ENCODE measurements around the gene MYO1B. TPM values are rescaled to one million over a fixed set of nuclear protein-coding genes. Genes with fewer than 3 reads are reported as not detected.

The MYO1B gene
- total and polyA plus RNA-seq, 2 experiments from 2014 or later, result 26.4 to 70.6 TPM

GRCh38 chr2:191218292-191218898 lies 26.8 kb upstream of the MYO1B start:
- DNase-seq (ENCODE audit: low spot score) (peak; percentile 94), ATAC-seq (peak; percentile 99)
- H3K4me3 ChIP-seq, result no peak overlapping the region
- no peaks in the 10 kb centered on the region for H3K4me1 ChIP-seq (ENCODE audit: insufficient read depth)
- no peaks in the 10 kb centered on the region for H3K27me3 ChIP-seq (ENCODE audit: insufficient read depth)
- no peak overlapping the region for H3K4me2 ChIP-seq
- H3K27ac Mint-ChIP-seq, result peak overlapping the region; percentile 47; the same call in 1 of the 2 replicates
- no peak for TF ChIP-seq ZNF114 (CRISPR knock-in tag; IDR thresholded peaks at IDR 0.05)
- no peak for TF ChIP-seq NANOG (IDR thresholded peaks at IDR 0.05; ENCODE audit: borderline replicate concordance)
- no peak for TF ChIP-seq STAT1 (IDR thresholded peaks at IDR 0.05; ENCODE audit: unreplicated experiment)
- no peak for TF ChIP-seq REST (IDR thresholded peaks at IDR 0.05; ENCODE audit: unreplicated experiment)
- TF ChIP-seq EZH2 (IDR thresholded peaks at IDR 0.05; ENCODE audit: low read depth, unreplicated experiment), result no peak
- TF ChIP-seq, protein P1, sequence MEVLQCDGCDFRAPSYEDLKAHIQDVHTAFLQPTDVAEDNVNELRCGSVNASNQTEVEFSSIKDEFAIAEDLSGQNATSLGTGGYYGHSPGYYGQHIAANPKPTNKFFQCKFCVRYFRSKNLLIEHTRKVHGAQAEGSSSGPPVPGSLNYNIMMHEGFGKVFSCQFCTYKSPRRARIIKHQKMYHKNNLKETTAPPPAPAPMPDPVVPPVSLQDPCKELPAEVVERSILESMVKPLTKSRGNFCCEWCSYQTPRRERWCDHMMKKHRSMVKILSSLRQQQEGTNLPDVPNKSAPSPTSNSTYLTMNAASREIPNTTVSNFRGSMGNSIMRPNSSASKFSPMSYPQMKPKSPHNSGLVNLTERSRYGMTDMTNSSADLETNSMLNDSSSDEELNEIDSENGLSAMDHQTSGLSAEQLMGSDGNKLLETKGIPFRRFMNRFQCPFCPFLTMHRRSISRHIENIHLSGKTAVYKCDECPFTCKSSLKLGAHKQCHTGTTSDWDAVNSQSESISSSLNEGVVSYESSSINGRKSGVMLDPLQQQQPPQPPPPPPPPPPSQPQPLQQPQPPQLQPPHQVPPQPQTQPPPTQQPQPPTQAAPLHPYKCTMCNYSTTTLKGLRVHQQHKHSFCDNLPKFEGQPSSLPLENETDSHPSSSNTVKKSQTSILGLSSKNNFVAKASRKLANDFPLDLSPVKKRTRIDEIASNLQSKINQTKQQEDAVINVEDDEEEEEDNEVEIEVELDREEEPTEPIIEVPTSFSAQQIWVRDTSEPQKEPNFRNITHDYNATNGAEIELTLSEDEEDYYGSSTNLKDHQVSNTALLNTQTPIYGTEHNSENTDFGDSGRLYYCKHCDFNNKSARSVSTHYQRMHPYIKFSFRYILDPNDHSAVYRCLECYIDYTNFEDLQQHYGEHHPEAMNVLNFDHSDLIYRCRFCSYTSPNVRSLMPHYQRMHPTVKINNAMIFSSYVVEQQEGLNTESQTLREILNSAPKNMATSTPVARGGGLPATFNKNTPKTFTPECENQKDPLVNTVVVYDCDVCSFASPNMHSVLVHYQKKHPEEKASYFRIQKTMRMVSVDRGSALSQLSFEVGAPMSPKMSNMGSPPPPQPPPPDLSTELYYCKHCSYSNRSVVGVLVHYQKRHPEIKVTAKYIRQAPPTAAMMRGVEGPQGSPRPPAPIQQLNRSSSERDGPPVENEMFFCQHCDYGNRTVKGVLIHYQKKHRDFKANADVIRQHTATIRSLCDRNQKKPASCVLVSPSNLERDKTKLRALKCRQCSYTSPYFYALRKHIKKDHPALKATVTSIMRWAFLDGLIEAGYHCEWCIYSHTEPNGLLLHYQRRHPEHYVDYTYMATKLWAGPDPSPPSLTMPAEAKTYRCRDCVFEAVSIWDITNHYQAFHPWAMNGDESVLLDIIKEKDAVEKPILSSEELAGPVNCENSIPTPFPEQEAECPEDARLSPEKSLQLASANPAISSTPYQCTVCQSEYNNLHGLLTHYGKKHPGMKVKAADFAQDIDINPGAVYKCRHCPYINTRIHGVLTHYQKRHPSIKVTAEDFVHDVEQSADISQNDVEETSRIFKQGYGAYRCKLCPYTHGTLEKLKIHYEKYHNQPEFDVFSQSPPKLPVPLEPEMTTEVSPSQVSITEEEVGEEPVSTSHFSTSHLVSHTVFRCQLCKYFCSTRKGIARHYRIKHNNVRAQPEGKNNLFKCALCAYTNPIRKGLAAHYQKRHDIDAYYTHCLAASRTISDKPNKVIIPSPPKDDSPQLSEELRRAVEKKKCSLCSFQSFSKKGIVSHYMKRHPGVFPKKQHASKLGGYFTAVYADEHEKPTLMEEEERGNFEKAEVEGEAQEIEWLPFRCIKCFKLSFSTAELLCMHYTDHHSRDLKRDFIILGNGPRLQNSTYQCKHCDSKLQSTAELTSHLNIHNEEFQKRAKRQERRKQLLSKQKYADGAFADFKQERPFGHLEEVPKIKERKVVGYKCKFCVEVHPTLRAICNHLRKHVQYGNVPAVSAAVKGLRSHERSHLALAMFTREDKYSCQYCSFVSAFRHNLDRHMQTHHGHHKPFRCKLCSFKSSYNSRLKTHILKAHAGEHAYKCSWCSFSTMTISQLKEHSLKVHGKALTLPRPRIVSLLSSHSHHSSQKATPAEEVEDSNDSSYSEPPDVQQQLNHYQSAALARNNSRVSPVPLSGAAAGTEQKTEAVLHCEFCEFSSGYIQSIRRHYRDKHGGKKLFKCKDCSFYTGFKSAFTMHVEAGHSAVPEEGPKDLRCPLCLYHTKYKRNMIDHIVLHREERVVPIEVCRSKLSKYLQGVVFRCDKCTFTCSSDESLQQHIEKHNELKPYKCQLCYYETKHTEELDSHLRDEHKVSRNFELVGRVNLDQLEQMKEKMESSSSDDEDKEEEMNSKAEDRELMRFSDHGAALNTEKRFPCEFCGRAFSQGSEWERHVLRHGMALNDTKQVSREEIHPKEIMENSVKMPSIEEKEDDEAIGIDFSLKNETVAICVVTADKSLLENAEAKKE (CRISPR knock-in tag; IDR thresholded peaks at IDR 0.05), result no peak
- TF ChIP-seq, protein P2, sequence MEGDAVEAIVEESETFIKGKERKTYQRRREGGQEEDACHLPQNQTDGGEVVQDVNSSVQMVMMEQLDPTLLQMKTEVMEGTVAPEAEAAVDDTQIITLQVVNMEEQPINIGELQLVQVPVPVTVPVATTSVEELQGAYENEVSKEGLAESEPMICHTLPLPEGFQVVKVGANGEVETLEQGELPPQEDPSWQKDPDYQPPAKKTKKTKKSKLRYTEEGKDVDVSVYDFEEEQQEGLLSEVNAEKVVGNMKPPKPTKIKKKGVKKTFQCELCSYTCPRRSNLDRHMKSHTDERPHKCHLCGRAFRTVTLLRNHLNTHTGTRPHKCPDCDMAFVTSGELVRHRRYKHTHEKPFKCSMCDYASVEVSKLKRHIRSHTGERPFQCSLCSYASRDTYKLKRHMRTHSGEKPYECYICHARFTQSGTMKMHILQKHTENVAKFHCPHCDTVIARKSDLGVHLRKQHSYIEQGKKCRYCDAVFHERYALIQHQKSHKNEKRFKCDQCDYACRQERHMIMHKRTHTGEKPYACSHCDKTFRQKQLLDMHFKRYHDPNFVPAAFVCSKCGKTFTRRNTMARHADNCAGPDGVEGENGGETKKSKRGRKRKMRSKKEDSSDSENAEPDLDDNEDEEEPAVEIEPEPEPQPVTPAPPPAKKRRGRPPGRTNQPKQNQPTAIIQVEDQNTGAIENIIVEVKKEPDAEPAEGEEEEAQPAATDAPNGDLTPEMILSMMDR (conservative IDR thresholded peaks at IDR 0.05; ENCODE audit: low read depth in 2 of 2), result peak; percentile 91 to 96
- TF ChIP-seq CREB1 (CRISPR knock-in tag; IDR thresholded peaks at IDR 0.05; ENCODE audit: low read depth), result 0 out of 2 replicates have a peak, but pooled peaks have one; percentile 12
- TF ChIP-seq POLR2AphosphoS5 (IDR thresholded peaks at IDR 0.05; ENCODE audit: low read depth), result no peak
- TF ChIP-seq ETS1 (IDR thresholded peaks at IDR 0.05), result no peak
- no peak for TF ChIP-seq EZH2phosphoT487 (IDR thresholded peaks at IDR 0.05; ENCODE audit: unreplicated experiment)
- no peak for TF ChIP-seq JUNB (IDR thresholded peaks at IDR 0.05; ENCODE audit: unreplicated experiment)
- peaks cover 11% of the 10 kb centered on the region for H3K4me1 Mint-ChIP-seq
- no peak overlapping the region for H3K27ac ChIP-seq (ENCODE audit: low read depth)
- no peaks in the 10 kb centered on the region for H3K36me3 ChIP-seq (ENCODE audit: insufficient read depth)
- no peaks in the 10 kb centered on the region for H3K9me2 ChIP-seq (ENCODE audit: insufficient read depth)
- no peaks in the 10 kb centered on the region for H3K36me3 Mint-ChIP-seq (ENCODE audit: low read depth)
- no peaks in the 10 kb centered on the region for H3K79me2 ChIP-seq (replicated peaks; ENCODE audit: insufficient read depth)
- H3K4me3 Mint-ChIP-seq, result no peak overlapping the region
- no peak overlapping the region for H2AFZ ChIP-seq
- H3F3A ChIP-seq (replicated peaks; ENCODE audit: low read depth), result no peaks in the 10 kb centered on the region
- no peaks in the 10 kb centered on the region for H4K20me1 ChIP-seq (replicated peaks; ENCODE audit: insufficient read depth)
- no peaks in the 10 kb centered on the region for H3K27me3 Mint-ChIP-seq (ENCODE audit: insufficient read depth, low read depth, poor library complexity)
- H3K9me3 Mint-ChIP-seq, result no peaks in the 10 kb centered on the region
